EL (cell line): Measurements from ENCODE around the gene ASXL2.
"Not testable (repeated sequence)": the region's sequence is repeated elsewhere in the genome, so short reads cannot be mapped to it uniquely, and the experiment has no call there.

Source experiments
- DNase-seq: peaks from one replicate; pipeline ENCODE4 v3.0.0-alpha.2; 2016

Gene ASXL2

DNA sequence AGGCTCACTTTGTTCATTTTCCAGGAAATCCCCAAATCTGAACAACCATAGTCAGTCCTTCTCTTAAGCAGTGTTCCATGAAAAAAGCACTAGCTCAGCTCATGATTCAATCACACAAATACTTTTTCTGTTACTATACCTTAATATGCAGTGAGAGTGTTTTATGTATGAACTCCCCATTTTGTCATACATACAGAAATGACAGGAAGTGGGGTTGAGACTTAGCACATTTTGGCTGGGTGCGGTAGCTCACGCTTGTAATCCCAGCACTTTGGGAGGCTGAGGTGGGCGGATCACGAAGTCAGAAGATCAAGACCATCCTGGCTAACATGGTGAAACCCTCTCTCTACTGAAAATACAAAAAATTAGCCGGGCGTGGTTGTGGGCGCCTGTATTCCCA lies 149.7 kb downstream of the ASXL2 start:
- no peak for DNase-seq

DNA sequence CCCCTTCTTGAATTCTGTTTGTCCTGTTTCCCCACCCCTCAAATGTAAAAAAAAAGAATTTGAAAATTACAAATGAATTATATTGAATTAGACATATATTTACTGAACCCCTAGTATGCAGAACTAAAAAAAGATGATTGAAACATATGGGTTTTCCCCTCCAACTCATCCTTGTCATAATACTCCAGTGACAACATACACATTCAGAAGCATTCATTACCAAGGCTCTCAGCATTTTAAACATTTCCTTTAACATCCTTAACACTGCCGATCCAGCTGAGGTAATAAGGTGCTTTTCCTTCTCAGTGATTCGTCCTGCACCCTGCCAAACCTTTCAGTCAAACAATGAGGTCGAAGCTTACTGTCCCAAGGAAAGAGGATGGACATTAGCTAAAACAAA lies 151.8 kb downstream of the ASXL2 start:
- no peak for DNase-seq

DNA sequence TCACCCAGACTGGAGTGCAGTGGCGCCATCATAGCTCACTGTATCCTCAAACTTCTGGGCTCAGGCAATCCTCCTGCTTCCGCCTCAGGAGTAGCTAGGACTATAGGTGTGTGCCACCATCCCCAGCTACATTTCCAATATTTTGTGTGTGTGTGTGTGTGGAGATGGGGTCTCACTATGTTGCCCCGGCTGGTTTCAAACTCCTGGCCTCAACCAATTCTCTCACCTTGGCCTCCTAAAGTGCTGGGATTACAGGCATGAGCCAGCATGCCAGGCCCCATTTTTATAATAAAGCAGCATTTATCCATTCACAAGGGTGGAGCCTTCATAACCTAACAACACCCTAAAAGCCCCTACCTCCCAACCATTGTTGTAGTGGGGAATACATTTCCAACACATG lies 152.4 kb downstream of the ASXL2 start:
- no peak for DNase-seq

DNA sequence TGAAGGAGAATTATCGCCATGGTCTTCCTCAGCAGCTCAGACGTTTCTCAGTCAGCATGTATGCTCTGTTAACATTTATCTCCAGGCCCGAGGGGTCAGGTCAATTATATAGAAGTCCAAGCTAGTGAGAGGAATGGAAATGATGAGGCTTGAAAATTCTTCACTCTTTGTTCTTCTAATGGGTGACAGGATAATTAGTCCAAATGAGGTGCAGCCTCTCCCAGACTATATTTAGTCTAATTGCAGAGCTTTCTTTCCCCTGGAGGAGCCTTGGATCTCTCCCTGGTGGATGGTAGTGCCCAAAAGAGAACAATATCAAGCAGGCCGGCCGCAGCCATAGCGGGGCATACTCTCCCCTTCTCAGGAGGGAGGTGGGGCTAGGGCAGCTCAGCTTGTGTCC lies 153.5 kb downstream of the ASXL2 start:
- DNase-seq: no peak

DNA sequence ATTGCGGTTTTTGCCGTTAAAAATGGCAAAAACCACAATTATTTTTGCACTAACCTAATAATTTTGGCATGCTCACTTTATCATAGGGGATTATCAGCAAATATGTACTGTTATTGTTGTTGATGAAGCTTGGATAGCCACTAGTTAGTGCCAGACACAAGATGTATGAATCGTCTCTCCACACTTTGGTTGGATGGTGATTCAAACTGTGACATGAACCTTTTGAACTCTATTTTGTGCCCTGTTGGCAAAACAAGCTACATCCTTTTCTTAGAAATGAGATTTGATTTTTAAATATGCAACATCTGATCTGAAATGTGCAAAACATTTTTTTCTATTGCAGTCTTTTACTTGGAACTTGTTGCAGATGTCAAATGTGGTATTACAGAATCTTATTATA lies 156.1 kb downstream of the ASXL2 start:
- no peak for DNase-seq

DNA sequence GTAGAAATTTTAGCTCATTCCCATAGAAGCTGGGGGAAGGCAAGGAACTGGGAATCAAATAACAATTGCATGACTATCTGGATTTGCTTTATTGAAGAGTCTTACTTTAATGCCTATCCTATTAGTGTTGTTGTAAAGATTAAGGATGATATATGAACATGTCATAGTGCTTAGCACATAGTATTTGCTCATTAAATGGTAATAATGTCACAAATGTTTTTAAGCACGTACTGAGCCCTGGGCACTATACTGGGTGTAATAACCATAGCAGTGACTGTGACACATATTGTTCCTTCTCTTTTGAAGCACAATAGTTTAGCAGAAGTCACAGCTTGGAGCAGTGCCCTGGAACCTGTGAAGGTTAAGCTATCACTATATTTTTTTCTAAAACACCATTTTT lies 157.7 kb downstream of the ASXL2 start:
- DNase-seq: no peak

DNA sequence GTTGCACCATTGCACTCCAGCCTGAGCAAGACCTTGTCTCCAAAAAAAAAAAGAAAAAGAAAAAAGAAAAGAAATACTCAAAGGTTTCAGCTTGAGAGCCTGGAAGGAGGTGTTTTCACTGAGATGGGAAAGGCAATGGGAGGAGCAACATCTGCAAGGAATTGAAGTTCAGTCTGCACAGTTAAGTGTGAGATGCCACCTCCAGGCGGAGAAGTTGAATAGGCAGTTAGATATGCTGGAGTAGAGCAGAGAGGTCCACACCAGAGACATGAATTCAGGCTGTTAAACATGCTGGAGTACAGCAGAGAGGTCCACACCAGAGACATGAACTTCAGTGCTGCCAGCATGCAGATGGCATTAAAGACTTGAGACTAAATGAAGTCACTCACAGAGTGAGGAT lies 163.5 kb downstream of the ASXL2 start:
- DNase-seq: peak; percentile 25

DNA sequence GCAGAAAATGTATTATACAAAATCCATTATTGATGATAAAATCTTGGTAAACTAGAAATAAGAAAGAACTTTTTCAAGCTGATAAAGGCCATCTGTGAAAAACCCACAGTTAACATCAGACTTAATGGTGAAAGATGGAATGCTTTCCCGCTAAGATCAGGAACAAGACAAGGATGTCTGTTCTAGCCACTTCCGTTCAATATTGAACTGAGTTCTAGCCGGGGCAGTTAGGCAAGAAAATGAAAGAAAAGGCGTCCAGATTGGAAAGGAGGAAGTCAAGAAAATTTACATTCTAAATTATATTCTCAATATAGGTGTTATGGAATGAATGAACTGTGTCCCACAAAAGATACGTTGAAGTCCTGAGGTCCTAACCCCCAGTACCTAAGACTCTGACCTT lies 165.8 kb downstream of the ASXL2 start:
- DNase-seq: no peak

DNA sequence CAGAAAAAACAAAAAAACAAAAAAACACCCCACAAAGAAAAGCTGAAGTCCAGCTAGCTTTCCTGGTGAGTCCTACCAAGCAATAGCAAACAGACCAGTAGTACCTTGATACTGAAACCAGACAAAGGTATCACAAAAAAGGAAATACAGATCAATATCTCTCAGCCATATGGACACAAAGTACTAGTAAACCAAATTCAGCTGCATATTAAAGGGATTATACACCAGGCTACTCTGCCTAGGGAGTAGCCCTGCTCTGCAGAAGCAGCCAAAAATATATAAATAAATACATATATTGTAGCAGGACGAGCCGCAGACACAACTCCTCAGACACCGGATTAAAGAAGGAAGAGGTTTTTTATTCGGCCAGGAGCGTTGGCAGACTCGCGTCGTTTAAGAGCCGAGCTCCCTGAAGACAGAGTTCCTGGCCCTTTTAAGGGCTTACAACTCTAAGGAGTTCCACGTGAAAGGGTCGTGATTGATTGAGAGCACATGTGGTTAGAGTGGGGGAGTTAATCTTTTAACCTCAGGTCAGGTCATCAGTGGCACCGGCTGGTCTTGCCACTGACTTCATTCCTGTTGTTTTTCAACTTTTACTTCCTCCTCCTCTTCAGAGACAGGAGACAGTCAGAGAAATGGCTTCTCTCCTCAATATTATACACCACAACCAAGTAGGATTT lies 166.5 kb downstream of the ASXL2 start:
- DNase-seq: no peak

DNA sequence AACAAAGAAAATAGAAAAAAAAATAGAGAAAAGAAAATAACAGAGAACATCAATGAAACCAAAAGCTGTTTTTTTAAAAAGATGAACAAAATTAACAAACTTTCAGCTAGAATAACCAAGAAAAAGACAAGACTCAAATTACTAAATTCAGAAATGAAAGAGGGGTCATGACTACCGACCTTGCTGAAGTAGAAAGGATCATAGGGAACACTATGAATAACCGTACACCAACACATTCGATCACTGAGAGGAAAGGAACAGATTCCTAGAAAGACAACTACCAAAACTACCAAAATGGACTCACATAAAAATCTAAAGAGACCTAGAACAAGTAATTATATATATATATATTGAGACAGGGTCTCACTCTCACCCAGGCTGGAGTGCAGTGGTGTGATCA lies 167.5 kb downstream of the ASXL2 start:
- DNase-seq: no peak

DNA sequence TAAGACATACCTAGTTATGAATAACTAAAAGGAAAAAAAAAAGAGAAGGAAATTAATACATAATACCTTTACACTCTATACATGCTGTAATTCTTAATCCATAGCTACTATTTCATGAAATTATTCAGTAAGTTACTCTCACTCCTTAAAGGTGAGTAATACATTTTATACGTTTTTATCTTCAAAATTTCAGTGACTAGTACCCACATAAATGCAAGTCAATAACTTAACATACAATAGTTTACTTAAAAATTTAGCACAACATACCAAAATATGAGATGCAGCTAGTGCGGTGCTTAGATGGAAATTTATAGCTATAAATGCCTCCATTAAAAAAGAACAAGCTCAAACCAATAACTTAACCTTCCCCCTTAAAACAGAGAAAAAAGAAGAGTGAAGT lies 168.9 kb downstream of the ASXL2 start:
- DNase-seq: no peak

DNA sequence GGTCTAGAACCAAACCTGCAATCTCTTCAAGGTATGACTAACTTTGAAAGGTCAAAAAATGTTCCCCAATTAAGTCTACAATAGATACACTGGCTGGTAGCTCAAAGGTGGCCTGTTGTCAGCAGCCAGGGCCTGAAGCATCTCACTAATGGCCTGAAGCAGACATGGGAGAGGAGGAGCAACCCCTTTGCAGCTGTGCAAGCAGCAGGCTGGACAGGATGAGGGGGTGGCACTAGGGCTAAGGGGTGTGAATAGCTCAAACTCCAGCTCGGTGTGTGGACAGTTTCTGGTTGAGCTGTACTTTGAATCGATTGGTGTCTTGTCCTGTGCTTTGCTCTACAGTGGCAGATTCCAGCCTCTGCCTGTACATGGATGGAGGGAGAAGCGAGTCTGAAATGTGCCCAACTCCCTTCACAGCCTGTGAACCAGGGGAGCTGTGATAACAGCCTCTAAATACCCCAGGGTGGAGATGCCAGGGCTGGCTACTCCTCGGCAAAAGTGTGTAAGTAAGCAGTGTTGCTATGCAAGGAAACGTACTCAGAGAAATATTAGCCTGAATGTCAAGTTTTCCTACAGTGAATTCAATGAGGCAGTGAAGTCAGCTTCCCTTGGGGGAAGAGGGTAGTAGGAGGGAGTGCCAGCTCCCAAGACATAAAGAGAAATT lies 170.2 kb downstream of the ASXL2 start:
- no peak for DNase-seq

DNA sequence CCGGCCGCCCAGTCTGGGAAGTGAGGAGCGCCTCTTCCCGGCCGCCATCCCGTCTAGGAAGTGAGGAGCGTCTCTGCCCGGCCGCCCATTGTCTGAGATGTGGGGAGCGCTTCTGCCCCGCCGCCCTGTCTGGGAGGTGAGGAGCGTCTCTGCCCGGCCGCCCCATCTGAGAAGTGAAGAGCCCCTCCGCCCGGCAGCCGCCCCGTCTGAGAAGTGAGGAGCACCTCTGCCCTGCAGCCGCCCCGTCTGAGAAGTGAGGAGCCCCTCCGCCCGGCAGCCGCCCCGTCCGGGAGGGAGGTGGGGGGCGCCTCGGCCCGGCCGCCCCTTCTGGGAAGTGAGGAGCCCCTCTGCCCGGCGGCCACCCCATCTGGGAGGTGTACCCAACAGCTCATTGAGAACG lies 172.7 kb downstream of the ASXL2 start:
- DNase-seq: not testable (repeated sequence)

DNA sequence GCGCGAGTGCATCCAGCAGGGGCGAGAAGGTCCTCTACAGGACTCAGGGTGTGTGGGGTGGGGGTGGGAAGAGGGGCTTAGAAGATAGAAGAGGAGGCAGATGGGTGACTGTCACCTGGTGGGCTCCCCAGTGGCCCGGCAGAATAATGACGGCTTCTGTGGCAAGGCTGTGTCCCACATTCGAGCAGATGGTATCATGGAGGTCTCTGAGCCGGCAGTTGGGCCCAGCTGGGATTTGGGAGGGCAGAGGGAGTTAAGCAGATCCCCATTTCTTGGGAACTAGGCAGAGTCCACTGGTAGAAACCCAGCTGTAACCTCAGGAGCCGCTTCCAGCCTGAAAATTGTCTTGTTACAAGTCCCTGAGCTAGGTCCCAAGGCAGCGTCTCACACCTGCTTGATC lies 176.5 kb downstream of the ASXL2 start:
- DNase-seq: no peak

DNA sequence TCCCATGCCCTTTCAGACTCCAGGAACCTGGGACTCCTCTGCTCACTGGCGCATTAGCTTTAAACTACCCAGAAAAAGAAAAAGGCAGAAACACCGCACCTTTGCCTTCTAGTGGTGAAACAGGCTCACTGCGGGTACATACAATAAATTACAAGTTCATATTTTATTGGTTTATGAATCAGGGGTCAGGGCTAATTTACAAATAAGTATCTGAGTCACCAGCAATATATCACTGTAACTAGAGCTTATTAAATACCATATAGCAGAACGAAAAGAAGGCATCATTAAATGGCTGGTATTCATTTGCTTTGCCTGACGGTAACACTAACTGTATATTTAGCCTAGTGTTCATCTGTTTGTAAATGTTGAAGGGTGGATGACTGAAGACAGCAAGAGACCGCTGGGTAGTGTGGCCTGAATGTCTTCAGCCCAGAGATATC lies 178.0 kb downstream of the ASXL2 start:
- peak; percentile 65 for DNase-seq

DNA sequence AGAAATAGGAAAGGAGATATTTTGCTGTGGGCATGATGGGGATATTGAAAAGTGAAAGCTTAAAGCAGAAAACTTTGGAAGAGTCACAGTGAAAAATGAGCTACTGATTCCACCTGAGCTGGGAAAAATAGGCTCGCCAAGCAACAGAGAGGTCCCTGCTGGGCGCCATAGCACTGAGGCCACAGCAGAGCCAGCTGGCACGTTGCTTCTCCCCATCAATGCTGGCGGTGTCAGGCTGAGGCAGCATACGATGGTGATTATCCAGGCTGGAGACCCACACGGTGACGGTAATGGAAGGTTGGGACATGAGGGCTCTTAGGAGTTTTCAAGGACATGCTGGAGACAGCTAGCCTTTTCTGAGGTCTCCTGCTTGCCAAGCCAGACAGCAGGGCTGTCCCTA lies 179.1 kb downstream of the ASXL2 start:
- no peak for DNase-seq

DNA sequence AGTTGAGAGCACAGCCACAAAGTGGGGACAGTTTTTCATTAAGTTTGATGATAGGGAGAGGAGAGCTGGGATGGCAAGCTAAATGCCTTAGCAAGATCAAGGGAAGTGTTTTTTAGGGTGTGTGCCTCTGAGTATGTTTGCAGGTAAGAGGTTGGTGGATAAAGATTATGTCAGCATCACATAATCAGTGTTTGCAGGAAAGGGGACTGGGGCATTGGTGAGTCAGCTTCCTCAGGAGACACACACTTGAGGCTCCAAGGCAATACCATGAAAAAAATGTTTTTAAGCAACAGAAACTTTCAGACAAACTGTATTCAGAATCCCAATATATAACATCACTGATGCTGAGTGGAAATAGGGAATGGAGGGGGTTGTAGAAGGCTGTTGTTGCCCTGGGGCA lies 179.5 kb downstream of the ASXL2 start:
- DNase-seq: peak; percentile 25

DNA sequence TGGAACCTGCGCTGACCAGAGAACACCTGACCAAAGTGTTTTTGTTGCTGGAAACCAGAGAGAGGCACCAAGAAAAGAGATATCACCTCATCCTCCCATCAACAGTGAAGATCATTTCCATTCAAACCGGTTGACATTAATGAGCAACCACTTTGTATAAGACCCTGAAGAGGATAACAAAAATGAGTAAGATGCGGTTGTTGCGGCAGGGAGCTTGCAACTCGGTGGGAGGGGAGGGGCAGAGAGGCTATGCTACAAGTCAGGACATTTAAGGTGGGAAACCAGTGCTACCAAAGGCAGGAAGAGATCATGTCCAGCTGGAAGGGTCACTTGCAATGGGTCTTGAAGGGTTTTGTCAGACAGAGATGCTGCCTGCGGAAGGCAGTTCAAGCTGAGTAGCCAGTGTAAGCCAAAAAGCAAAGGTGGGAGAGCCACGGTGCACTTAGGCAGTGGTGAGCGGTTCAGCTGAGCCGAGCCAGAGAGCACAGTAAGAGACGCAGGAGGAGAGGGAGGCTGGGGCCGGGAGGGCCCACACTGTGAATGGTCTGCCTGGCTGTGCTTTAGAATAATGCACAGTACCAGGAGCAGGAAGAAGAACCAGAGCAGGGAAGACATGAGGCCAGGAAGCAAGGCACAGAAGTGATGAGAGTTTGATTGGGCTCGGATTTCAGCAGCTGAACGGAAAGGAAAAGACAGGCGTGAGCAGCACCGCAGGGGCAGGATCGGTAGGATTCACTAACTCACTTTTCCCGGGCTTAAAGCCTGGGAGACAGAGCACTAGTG lies 180.5 kb downstream of the ASXL2 start:
- DNase-seq: no peak

DNA sequence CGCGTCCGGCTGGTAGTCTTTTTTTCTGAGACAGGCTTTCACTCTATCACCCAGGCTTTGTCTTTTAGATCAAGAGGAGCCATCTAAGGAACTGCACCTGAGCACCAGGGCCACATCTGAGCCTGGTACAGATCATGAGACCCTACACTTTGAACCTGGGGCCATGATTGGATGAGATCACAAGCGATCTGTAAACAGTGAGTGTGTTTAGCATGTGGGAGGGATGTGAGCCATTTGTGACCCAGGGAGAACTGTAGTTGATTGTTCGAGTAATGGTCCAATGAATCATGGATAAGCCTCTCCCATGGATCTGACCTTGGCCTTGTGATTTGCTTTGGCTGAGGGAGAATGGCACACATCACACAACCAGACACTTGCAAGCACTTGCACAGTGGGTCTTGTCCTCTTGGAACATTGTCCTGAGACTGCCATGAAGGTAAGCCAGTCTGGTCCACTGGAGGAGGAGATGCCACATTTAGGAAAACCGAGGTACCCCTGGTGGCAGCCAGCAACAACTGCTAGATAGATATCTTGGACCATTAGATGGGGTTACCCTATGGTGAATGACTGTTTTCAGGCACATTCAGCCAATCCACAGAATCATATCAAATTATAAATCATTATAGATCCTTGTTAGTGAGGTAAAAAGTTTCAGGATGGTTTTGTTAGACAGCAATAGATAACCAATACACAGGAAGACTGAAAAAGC lies 185.4 kb downstream of the ASXL2 start:
- no peak for DNase-seq

DNA sequence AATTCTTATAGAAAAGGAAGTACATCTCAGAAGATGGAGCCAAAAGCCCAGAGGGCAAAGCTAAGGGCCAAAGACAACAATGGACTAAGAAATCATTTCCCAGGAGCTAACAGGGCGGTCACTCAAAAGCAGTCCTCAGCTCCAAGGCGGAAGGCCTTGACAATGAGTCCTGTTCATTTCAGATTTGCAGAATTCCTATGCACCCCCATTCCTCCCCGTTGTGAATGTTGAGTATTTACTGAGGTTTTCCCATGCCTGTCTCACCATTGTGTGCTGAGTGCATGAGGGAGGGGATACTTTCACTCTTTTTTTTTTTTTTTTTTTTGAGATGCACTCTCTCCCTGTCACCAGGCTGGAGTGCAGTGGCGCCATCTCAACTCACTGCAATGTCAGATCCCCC lies 186.1 kb downstream of the ASXL2 start:
- DNase-seq: peak; percentile 53

DNA sequence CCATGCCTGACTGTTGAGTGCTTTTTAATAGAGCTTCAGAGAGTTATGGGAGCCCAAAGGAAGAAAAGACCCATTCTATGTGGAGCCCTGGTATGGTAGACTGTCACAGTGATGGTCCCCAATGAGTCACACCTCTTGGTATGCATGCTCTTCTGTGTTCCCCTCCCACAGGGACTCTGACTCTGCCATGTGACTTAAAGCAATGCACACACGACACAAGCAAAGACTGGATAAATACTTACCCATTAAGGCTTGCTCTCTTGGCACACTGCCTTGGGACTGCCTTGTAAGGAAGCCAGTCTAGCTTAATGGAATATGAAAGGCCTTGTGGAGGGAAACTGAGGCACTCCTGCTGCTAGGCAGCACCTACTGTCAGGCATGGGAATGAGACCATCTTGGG lies 188.2 kb downstream of the ASXL2 start:
- peak; percentile 65 for DNase-seq

DNA sequence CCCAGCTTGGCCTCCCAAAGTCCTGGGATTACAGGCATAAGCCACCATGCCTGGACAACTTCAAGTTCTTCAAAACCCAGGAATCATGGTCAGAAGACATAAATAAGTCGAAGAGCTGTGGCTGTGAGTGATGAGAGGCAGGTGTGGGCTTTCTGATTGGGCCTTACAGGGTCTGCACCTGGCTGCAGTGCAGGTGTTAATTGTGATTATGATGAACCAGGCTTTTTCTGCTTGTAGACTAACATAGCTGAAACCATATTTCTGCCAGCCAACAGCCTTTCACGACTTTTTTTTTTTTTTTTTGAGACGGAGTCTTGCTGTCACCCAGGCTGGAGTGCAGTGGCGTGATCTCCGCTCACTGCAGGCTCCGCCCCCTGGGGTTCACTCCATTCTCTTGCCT lies 190.1 kb downstream of the ASXL2 start:
- no peak for DNase-seq

DNA sequence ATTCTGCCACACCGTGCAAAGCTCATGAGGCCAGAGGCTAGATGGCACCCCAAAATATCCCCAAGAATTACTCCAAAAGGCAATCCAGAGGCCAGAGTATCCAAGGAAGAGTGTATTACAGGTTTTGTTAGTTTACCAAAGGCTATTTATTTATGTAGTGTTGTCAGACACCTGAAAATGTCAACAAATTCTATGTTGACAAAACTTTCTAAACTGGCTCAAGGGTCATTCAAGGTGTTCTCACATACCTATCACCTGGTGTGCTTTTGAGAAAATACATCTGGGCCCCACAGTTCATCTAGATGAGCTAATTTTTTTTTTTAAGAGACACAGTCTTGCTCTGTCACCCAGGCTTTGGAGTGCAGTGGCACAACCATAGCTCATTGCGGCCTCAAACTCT lies 192.5 kb downstream of the ASXL2 start:
- no peak for DNase-seq
